H1 (cell line): Measurements from ENCODE around the gene OR1D2. TPM values are rescaled to one million over a fixed set of nuclear protein-coding genes. Genes with fewer than 3 reads are reported as not detected.
"Not testable (repeated sequence)": the region's sequence is repeated elsewhere in the genome, so short reads cannot be mapped to it uniquely, and the experiment has no call there.

Experiments
- CTCF ChIA-PET: fragments of 300-600 bp; sonication (Branson Sonifier 250); formaldehyde crosslinking; loops from one replicate; lab custom pipeline; 2021; ENCODE audit not compliant: partially characterized antibody; lab: Charles Lee
- POLR2A ChIA-PET: fragments of 300-600 bp; sonication (Branson Sonifier 250); formaldehyde crosslinking; loops from one replicate; lab custom pipeline; 2021; ENCODE audit warnings: inconsistent platforms; ENCODE audit not compliant: partially characterized antibody; lab: Charles Lee
- DNase-seq, 2 experiments: peaks; one replicate each; pipeline versions ENCODE4 v3.0.0 to v3.0.0-alpha.2; 2010 to 2022; ENCODE audit warnings: low spot score in 2 of 2, low read depth in 1 of 2, mixed read lengths in 1 of 2
- FAIRE-seq: peaks from 2 replicates; lab custom pipeline; 2011; peaks lifted over from hg19 to GRCh38; lab: Jason Lieb, UNC
- H2AFZ ChIP-seq: 2 replicates; pipeline ENCODE4 v1.8.1; 2012; ENCODE audit warnings: low read length, inconsistent platforms
- H2AK5ac ChIP-seq: 2 replicates; pipeline ENCODE4 v1.6.1; 2013; ENCODE audit warnings: low read depth, low read length
- H2BK120ac ChIP-seq: replicated peaks from 2 replicates; pipeline ENCODE3; 2013; ENCODE audit warnings: low read depth, low read length, inconsistent platforms
- H2BK12ac ChIP-seq: 2 replicates; pipeline ENCODE4 v1.6.1; 2013; ENCODE audit warnings: low read depth, low read length
- H2BK15ac ChIP-seq: 2 replicates; pipeline ENCODE4 v1.6.1; 2013; ENCODE audit warnings: low read length
- H2BK20ac ChIP-seq: 2 replicates; pipeline ENCODE4 v1.6.1; 2013; ENCODE audit warnings: low read length
- H2BK5ac ChIP-seq: 2 replicates; pipeline ENCODE4 v1.6.1; 2013; ENCODE audit warnings: low read depth, low read length
- H3K14ac ChIP-seq: 2 replicates; pipeline ENCODE4 v1.6.1; 2013; ENCODE audit warnings: inconsistent platforms; ENCODE audit not compliant: insufficient read length
- H3K18ac ChIP-seq: 2 replicates; pipeline ENCODE4 v1.6.1; 2013; ENCODE audit warnings: low read length; ENCODE audit errors: extremely low read depth
- H3K23ac ChIP-seq: 2 replicates; pipeline ENCODE4 v1.6.1; 2013; ENCODE audit warnings: inconsistent platforms; ENCODE audit not compliant: insufficient read length
- H3K23me2 ChIP-seq: 2 replicates; pipeline ENCODE4 v1.6.1; 2013; ENCODE audit warnings: low read depth, low read length
- H3K27ac ChIP-seq: 2 replicates; pipeline ENCODE4 v1.6.1; 2011; ENCODE audit warnings: low read depth, low read length, inconsistent platforms
- H3K27me3 ChIP-seq, 4 experiments: replicated peaks in 1 of 4; 1 replicate in 1 of 4; 2 replicates in 3 of 4; pipeline versions ENCODE4 v1.6.1 to v1.8.1; 2011 to 2013; ENCODE audit warnings: low read length in 3 of 4, mild to moderate bottlenecking in 3 of 4, inconsistent platforms in 2 of 4, mixed read lengths in 2 of 4, moderate library complexity in 1 of 4; ENCODE audit not compliant: control insufficient read depth in 3 of 4, insufficient read depth in 3 of 4; ENCODE audit errors: extremely low read depth in 1 of 4
- H3K36me3 ChIP-seq, 4 experiments: 2 replicates each; pipeline versions ENCODE4 v1.6.1 to v1.8.1; 2011 to 2013; ENCODE audit warnings: mild to moderate bottlenecking in 4 of 4, low read length in 3 of 4, moderate library complexity in 2 of 4, control low read depth in 1 of 4, inconsistent platforms in 1 of 4; ENCODE audit not compliant: insufficient read depth in 4 of 4, control insufficient read depth in 2 of 4
- H3K4ac ChIP-seq: replicated peaks from 2 replicates; pipeline ENCODE3; 2013; ENCODE audit warnings: low read length, low read depth, mixed read lengths, inconsistent platforms; ENCODE audit not compliant: insufficient read length
- H3K4me1 ChIP-seq, 4 experiments: replicated peaks in 1 of 4; 1 replicate in 1 of 4; 2 replicates in 3 of 4; pipeline versions ENCODE4 v1.6.1 to v1.8.1; 2011 to 2013; ENCODE audit warnings: low read length in 3 of 4, inconsistent platforms in 2 of 4, mixed read lengths in 1 of 4; ENCODE audit not compliant: insufficient read depth in 4 of 4, control insufficient read depth in 3 of 4
- H3K4me2 ChIP-seq, 2 experiments: 2 replicates each; pipeline versions ENCODE4 v1.6.1 to v1.8.1; 2011 to 2013; ENCODE audit warnings: low read depth in 2 of 2, low read length in 2 of 2, control low read depth in 1 of 2, inconsistent platforms in 1 of 2, mild to moderate bottlenecking in 1 of 2; ENCODE audit not compliant: insufficient read depth in 1 of 2
- H3K4me3 ChIP-seq, 4 experiments: fragments of 200-600, 300-600 bp in 1 of 4; sonication (generic), shearing (Covaris generic), sonication (Bioruptor Twin) in 1 of 4; 2 replicates each; pipeline versions ENCODE4 v1.5.1 to v1.8.1; 2011 to 2016; ENCODE audit warnings: low read length in 4 of 4, low read depth in 3 of 4, control low read depth in 2 of 4, inconsistent platforms in 2 of 4, mild to moderate bottlenecking in 2 of 4, mixed read lengths in 1 of 4, moderate library complexity in 1 of 4; ENCODE audit not compliant: insufficient read depth in 2 of 4; ENCODE audit errors: extremely low read depth in 1 of 4
- H3K56ac ChIP-seq: replicated peaks from 2 replicates; pipeline ENCODE3; 2013; ENCODE audit warnings: low read depth, mild to moderate bottlenecking, mixed read lengths, low read length, inconsistent platforms; ENCODE audit not compliant: insufficient read length
- H3K79me1 ChIP-seq: 2 replicates; pipeline ENCODE4 v1.6.1; 2013; ENCODE audit warnings: low read depth, low read length, control low read depth
- H3K79me2 ChIP-seq, 2 experiments: 2 replicates each; pipeline versions ENCODE4 v1.6.1 to v1.8.1; 2012 to 2013; ENCODE audit warnings: low read length in 2 of 2, mild to moderate bottlenecking in 2 of 2, inconsistent platforms in 1 of 2; ENCODE audit not compliant: insufficient read depth in 2 of 2, control insufficient read depth in 1 of 2
- H3K9ac ChIP-seq, 4 experiments: replicated peaks in 1 of 4; 1 replicate in 1 of 4; 2 replicates in 3 of 4; pipeline versions ENCODE4 v1.6.1 to v1.8.1; 2011 to 2013; ENCODE audit warnings: low read depth in 3 of 4, low read length in 3 of 4, control low read depth in 2 of 4, mild to moderate bottlenecking in 2 of 4, moderate library complexity in 2 of 4, inconsistent platforms in 1 of 4; ENCODE audit errors: extremely low read depth in 1 of 4
- H3K9me3 ChIP-seq, 2 experiments: 2 replicates each; pipeline versions ENCODE4 v1.6.1 to v1.8.1; 2012 to 2013; ENCODE audit warnings: mild to moderate bottlenecking in 2 of 2, moderate library complexity in 2 of 2, control low read depth in 1 of 2, inconsistent platforms in 1 of 2, low read depth in 1 of 2, low read length in 1 of 2, mixed read lengths in 1 of 2; ENCODE audit not compliant: insufficient read depth in 2 of 2
- H4K20me1 ChIP-seq, 2 experiments: replicated peaks in 1 of 2; 2 replicates each; pipeline versions ENCODE3 to v1.8.1; 2011 to 2013; ENCODE audit warnings: inconsistent platforms in 2 of 2, low read length in 2 of 2, mild to moderate bottlenecking in 1 of 2; ENCODE audit not compliant: insufficient read depth in 2 of 2, control insufficient read depth in 1 of 2
- H4K5ac ChIP-seq: 2 replicates; pipeline ENCODE4 v1.6.1; 2013; ENCODE audit warnings: low read length, low read depth, mixed read lengths, inconsistent platforms; ENCODE audit not compliant: insufficient read length
- H4K8ac ChIP-seq: 2 replicates; pipeline ENCODE4 v1.8.0; 2013; ENCODE audit warnings: mild to moderate bottlenecking, moderate library complexity, low read length, inconsistent platforms; ENCODE audit not compliant: insufficient read depth; ENCODE audit errors: extremely low read depth
- H4K91ac ChIP-seq: replicated peaks from 2 replicates; pipeline ENCODE3; 2013; ENCODE audit warnings: low read length, mixed read lengths, inconsistent platforms; ENCODE audit not compliant: insufficient read length
- WGBS, 2 experiments: shearing (Covaris generic) in 1 of 2; methylation state at CpG; one replicate each; pipeline versions ENCODE4 v1.1.6 to v1.1.7; 2013 to 2015; ENCODE audit warnings: low lambda C conversion rate in 2 of 2, mixed read lengths in 2 of 2, inconsistent platforms in 1 of 2, low coverage in 1 of 2, missing lambda C conversion rate in 1 of 2; ENCODE audit not compliant: insufficient replicate concordance in 2 of 2, insufficient coverage in 1 of 2, insufficient read length in 1 of 2; ENCODE audit errors: extremely low coverage in 1 of 2, missing lambda C conversion rate in 1 of 2; 5-methylcytosine and 5-hydroxymethylcytosine counted together
- polyA plus RNA-seq, 7 experiments: library from polyadenylated mRNA; depleted of rRNA in 3 of 7; stranded (reverse) in 5 of 7; unstranded in 2 of 7; fragments of >200 nt in 5 of 7; fragments of 200-250 nt in 2 of 7; gene quantifications; 1 replicate in 5 of 7; 2 replicates in 1 of 7; 4 replicates in 1 of 7; pipeline versions ENCODE4 v1.2.1 to v1.2.3, GENCODE V29; 2011 to 2013; ENCODE audit warnings: missing spikeins in 2 of 7, mixed read lengths in 2 of 7
- total RNA-seq: library from RNA; stranded (reverse); fragmentation: NEBNext Ultra II Directional; extraction: Animal tissue kit (Norgen Biotek cat#: 25700); gene quantifications from 2 replicates; pipeline ENCODE4 v1.2.1, GENCODE V29; 2021

Gene OR1D2
- total and polyA plus RNA-seq, 2 of the 8 experiments (the other 6 are each of a cell fraction or from before 2014, with no cell fraction given): not detected

DNA sequence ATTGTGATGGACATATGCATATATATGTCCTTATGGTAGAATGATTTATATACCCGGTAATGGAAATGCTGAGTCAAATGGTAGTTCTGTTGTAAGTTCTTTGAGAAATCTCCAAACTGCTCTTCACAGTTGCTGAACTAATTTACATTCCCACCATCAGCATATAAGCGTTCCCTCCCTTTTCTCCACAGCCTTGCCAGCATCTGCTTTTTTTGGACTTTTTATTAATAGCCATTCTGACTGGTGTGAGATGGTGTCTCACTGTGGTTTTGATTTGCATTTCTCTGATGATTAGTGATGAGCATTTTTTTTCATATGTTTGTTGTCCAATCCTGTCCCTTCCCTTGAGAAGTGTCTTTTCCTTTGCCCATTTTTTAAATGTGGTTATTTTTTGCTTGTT lies 49.4 kb downstream of the OR1D2 start:
- H3K23ac ChIP-seq, H2BK15ac ChIP-seq, H3K9me3 ChIP-seq, FAIRE-seq, H2BK120ac ChIP-seq, H3K56ac ChIP-seq, H3K18ac ChIP-seq, H3K36me3 ChIP-seq, H3K27me3 ChIP-seq, H3K14ac ChIP-seq, H2AK5ac ChIP-seq, H3K23me2 ChIP-seq, H4K20me1 ChIP-seq, H4K91ac ChIP-seq, H2BK20ac ChIP-seq, H3K4me3 ChIP-seq, H3K9ac ChIP-seq, H3K4me1 ChIP-seq, CTCF ChIA-PET, H3K4me2 ChIP-seq, H4K5ac ChIP-seq, DNase-seq, H3K79me1 ChIP-seq, H4K8ac ChIP-seq, H3K4ac ChIP-seq, H2BK12ac ChIP-seq, H2AFZ ChIP-seq, POLR2A ChIA-PET, H3K79me2 ChIP-seq, H3K27ac ChIP-seq, H2BK5ac ChIP-seq: not testable (repeated sequence)
- WGBS, 2 experiments: 86% methylated on average over 1 of the region's 2 CpGs; no CpG with 5 or more reads in 1 of the 2 experiments
